Karpas-422 (cell line): ENCODE measurements around the gene RARRES1. TPM values are rescaled to one million over a fixed set of nuclear protein-coding genes. Genes with fewer than 3 reads are reported as not detected.

Source experiments
- DNase-seq: peaks from one replicate; pipeline ENCODE4 v3.0.0-alpha.2; 2015
- H2AFZ ChIP-seq: fragments of 200-600 bp; sonication (generic); 2 replicates; pipeline ENCODE4 v1.6.1; 2014; ENCODE audit warnings: antibody characterized with exemption, low read length, mixed read lengths
- H3K27ac ChIP-seq: fragments of 200-600 bp; sonication (generic); 2 replicates; pipeline ENCODE4 v1.5.1; 2014; ENCODE audit warnings: mild to moderate bottlenecking, low read length, moderate library complexity
- H3K27me3 ChIP-seq: fragments of 200-600 bp; sonication (generic); 2 replicates; pipeline ENCODE4 v1.6.1; 2014; ENCODE audit warnings: low read length, mixed read lengths
- H3K36me3 ChIP-seq: fragments of 200-600 bp; sonication (generic); 2 replicates; pipeline ENCODE4 v1.6.1; 2014; ENCODE audit warnings: low read length, mixed read lengths; ENCODE audit not compliant: insufficient read depth
- H3K4me1 ChIP-seq: fragments of 200-600 bp; sonication (generic); 2 replicates; pipeline ENCODE4 v1.6.1; 2014; ENCODE audit warnings: mild to moderate bottlenecking, low read length, mixed read lengths
- H3K4me2 ChIP-seq: fragments of 200-600 bp; sonication (generic); 2 replicates; pipeline ENCODE4 v1.6.1; 2014; ENCODE audit warnings: low read length, low read depth, mild to moderate bottlenecking; ENCODE audit not compliant: poor library complexity, severe bottlenecking
- H3K4me3 ChIP-seq: fragments of 200-600 bp; sonication (generic); 2 replicates; pipeline ENCODE4 v1.5.1; 2014; ENCODE audit warnings: mild to moderate bottlenecking, antibody characterized with exemption, low read length, mixed read lengths
- H3K79me2 ChIP-seq: fragments of 200-600 bp; sonication (generic); 2 replicates; pipeline ENCODE4 v1.6.1; 2014; ENCODE audit warnings: mild to moderate bottlenecking, low read length, mixed read lengths
- H3K9ac ChIP-seq: fragments of 200-600 bp; sonication (generic); 2 replicates; pipeline ENCODE4 v1.6.0; 2014; ENCODE audit warnings: low read length
- H3K9me2 ChIP-seq: fragments of 200-600 bp; sonication (generic), shearing (Covaris generic); replicated peaks from 2 replicates; pipeline ENCODE4 v1.6.0; 2014; ENCODE audit warnings: mild to moderate bottlenecking, low read length, moderate library complexity; ENCODE audit not compliant: insufficient read depth
- H3K9me3 ChIP-seq: fragments of 300-700, 200-600 bp; sonication (generic); 2 replicates; pipeline ENCODE4 v1.6.1; 2014; ENCODE audit warnings: low read length, mixed read lengths
- H4K20me1 ChIP-seq: fragments of 200-600 bp; sonication (generic); 2 replicates; pipeline ENCODE4 v1.6.1; 2014; ENCODE audit warnings: mild to moderate bottlenecking, antibody characterized with exemption, low read length, low read depth; ENCODE audit not compliant: insufficient read depth
- total RNA-seq: library from RNA; depleted of rRNA; stranded (reverse); fragments of >200 nt; shearing (Covaris generic); gene quantifications from 2 replicates; pipeline ENCODE4 v1.2.3, GENCODE V29; 2014; ENCODE audit warnings: low replicate concordance

Gene RARRES1
- total RNA-seq, 1 experiment from 2014 or later = not detected

- H3K79me2 ChIP-seq = peaks cover 17% of the 10 kb centered on the region
- peaks cover 7% of the 10 kb centered on the region; the same call in 1 of the 2 replicates for H3K36me3 ChIP-seq
- H3K9me3 ChIP-seq = no peaks in the 10 kb centered on the region
- H3K9ac ChIP-seq = no peak overlapping the region
- no peaks in the 10 kb centered on the region for H3K9me2 ChIP-seq
- no peaks in the 10 kb centered on the region for H4K20me1 ChIP-seq
- H3K4me3 ChIP-seq = no peak overlapping the region
- no peak overlapping the region for H3K27ac ChIP-seq
- H3K4me2 ChIP-seq = no peak overlapping the region
- no peak overlapping the region for H2AFZ ChIP-seq
- no peaks in the 10 kb centered on the region for H3K27me3 ChIP-seq
- DNase-seq = no peak
- H3K4me1 ChIP-seq = no peaks in the 10 kb centered on the region
Observed at GRCh38 chr3:158683230-158683962, 48.9 kb downstream of the RARRES1 start.

GRCh38 chr3:158680861-158681260, 51.4 kb downstream of the RARRES1 start:
- H4K20me1 ChIP-seq = no peaks in the 10 kb centered on the region
- H3K4me1 ChIP-seq = no peaks in the 10 kb centered on the region
- peaks cover 7% of the 10 kb centered on the region; the same call in 1 of the 2 replicates for H3K36me3 ChIP-seq
- peaks cover 22% of the 10 kb centered on the region for H3K79me2 ChIP-seq
- no peak overlapping the region for H3K27ac ChIP-seq
- no peaks in the 10 kb centered on the region for H3K9me2 ChIP-seq
- no peak overlapping the region for H3K4me3 ChIP-seq
- H3K9ac ChIP-seq = no peak overlapping the region
- no peak overlapping the region for H3K4me2 ChIP-seq
- no peak for DNase-seq
- no peaks in the 10 kb centered on the region for H3K27me3 ChIP-seq
- no peaks in the 10 kb centered on the region for H3K9me3 ChIP-seq
- no peak overlapping the region for H2AFZ ChIP-seq

GRCh38 chr3:158679547-158680000, 52.7 kb downstream of the RARRES1 start:
- H3K9me3 ChIP-seq = no peaks in the 10 kb centered on the region
- H3K4me3 ChIP-seq = no peak overlapping the region

GRCh38 chr3:158678687-158679086, 53.6 kb downstream of the RARRES1 start:
- DNase-seq = no peak
- Histone ChIP-seq H3K27ac (no peak overlapping the region), H3K4me2 (no peak overlapping the region), H3K36me3 (peaks cover 7% of the 10 kb centered on the region; the same call in 1 of the 2 replicates), H3K4me3 (no peak overlapping the region), H3K79me2 (peaks cover 28% of the 10 kb centered on the region), H3K9me3 (no peaks in the 10 kb centered on the region), H3K9ac (no peak overlapping the region), H3K4me1 (no peaks in the 10 kb centered on the region), H2AFZ (no peak overlapping the region), H4K20me1 (no peaks in the 10 kb centered on the region), H3K9me2 (no peaks in the 10 kb centered on the region), H3K27me3 (no peaks in the 10 kb centered on the region)

More at GRCh38 chr3:158679547-158680000, 52.7 kb downstream of the RARRES1 start:
- Histone ChIP-seq H3K9me2 (no peaks in the 10 kb centered on the region), H3K27ac (no peak overlapping the region), H3K4me2 (no peak overlapping the region), H3K9ac (no peak overlapping the region), H3K4me1 (no peaks in the 10 kb centered on the region), H3K27me3 (no peaks in the 10 kb centered on the region), H4K20me1 (no peaks in the 10 kb centered on the region), H3K79me2 (peaks cover 24% of the 10 kb centered on the region), H2AFZ (no peak overlapping the region), H3K36me3 (peaks cover 7% of the 10 kb centered on the region; the same call in 1 of the 2 replicates)
- DNase-seq = no peak

DNA sequence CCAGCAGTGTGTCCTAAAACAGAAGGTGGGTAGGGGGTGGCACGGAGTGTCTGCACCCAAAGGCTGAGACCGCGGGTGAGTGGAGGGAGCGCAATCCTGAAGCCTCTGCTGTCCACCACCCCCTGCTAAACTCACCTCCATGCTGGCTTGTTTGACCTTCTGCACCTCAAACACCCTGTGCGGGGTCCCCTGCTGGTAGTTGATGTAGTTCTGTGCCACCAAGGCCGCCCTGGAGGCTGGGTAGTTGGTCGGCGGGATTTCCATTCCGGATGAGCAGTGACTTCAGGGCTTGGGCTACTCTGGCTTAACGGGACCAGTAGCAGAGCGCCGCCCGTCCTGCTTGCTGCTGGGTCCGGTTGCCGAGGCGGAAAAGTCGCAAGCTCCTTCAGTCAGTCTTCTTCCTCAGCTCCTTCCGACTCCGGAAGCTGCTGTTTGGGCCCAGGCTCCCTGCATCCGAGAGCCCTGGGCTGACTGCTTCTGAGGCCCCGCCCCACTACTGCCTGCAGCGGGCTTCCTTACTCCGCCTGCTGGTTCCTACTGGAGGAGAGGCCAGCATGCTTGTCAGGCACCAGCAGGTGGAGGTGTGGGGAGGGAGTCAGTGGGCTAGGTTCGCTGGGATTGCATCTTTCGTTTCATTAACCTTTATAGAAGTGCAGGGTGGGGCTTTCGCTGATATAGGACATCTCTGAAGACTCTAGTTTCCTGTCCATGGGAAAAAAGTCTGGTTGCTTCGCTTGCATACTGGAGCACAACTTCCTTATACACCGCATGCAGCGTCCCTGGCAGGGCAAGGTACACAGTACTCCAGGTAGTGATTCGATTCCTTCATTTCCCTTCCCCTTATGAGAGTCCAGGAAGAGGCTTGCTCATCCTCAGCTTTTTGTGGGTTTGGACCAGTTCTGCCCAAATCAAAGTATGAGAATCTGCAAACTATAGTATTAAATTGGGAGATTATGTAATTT, 59.8 kb downstream of the RARRES1 start, which contains the start of gene LXN:
Gene LXN, minus strand, starts transcription at position 434 of the 962 bp plus-strand sequence. Its CDS starts 170 bp downstream, at position 264.
- Histone ChIP-seq H2AFZ (no peak within 1 kb of the TSS), H4K20me1 (no peaks in the 10 kb centered on the region), H3K36me3 (peaks cover 27% of the 10 kb centered on the region; the same call in 1 of the 2 replicates), H3K27me3 (no peaks in the 10 kb centered on the region), H3K27ac (peak within 1 kb of the TSS; percentile 46; the same call in 1 of the 2 replicates), H3K9me2 (no peaks in the 10 kb centered on the region), H3K79me2 (peaks cover 42% of the 10 kb centered on the region), H3K9ac (peak within 1 kb of the TSS; percentile 73), H3K4me1 (peaks cover 18% of the 10 kb centered on the region), H3K4me2 (peak within 1 kb of the TSS; percentile 65), H3K4me3 (peak within 1 kb of the TSS; percentile 68), H3K9me3 (no peaks in the 10 kb centered on the region)
- peak; percentile 89 for DNase-seq

GRCh38 chr3:158671821-158672214, 60.4 kb downstream of the RARRES1 start:
- DNase-seq = peak; percentile 46
- Histone ChIP-seq H3K27me3 (no peaks in the 10 kb centered on the region), H3K79me2 (peaks cover 38% of the 10 kb centered on the region), H3K36me3 (peaks cover 33% of the 10 kb centered on the region; the same call in 1 of the 2 replicates), H3K4me3 (peak overlapping the region; percentile 68), H2AFZ (no peak overlapping the region), H3K4me2 (peak overlapping the region; percentile 65), H3K27ac (peak overlapping the region; percentile 46; the same call in 1 of the 2 replicates), H3K9me3 (no peaks in the 10 kb centered on the region), H3K4me1 (peaks cover 18% of the 10 kb centered on the region), H4K20me1 (no peaks in the 10 kb centered on the region), H3K9me2 (no peaks in the 10 kb centered on the region), H3K9ac (peak overlapping the region; percentile 73)

- Histone ChIP-seq H3K27me3 (no peaks in the 10 kb centered on the region), H3K36me3 (peaks cover 63% of the 10 kb centered on the region; the same call in 1 of the 2 replicates), H3K9me2 (no peaks in the 10 kb centered on the region), H2AFZ (no peak overlapping the region), H3K4me2 (no peak overlapping the region), H3K79me2 (peaks cover 48% of the 10 kb centered on the region), H3K27ac (no peak overlapping the region), H3K4me3 (no peak overlapping the region), H4K20me1 (no peaks in the 10 kb centered on the region), H3K4me1 (peaks cover 18% of the 10 kb centered on the region), H3K9ac (no peak overlapping the region), H3K9me3 (no peaks in the 10 kb centered on the region)
- no peak for DNase-seq
Observed at GRCh38 chr3:158668506-158668905, 63.8 kb downstream of the RARRES1 start.
